Mammary epithelial cell (primary cell): ENCODE data around the gene RRP1.

ENCODE experiments used
- EZH2 ChIP-seq: IDR thresholded peaks from 2 replicates; pipeline ENCODE4 v1.6.1; 2012; ENCODE audit warnings: low read length, inconsistent platforms, borderline replicate concordance
- TF ChIP-seq, protein P1 (sequence below), 2 donors: IDR thresholded peaks in 1 of 2; conservative IDR thresholded peaks in 1 of 2; 2 replicates each; pipeline ENCODE4 v1.5.1; 2011 to 2012; ENCODE audit warnings: inconsistent platforms in 2 of 2, low read length in 2 of 2, mild to moderate bottlenecking in 2 of 2, control low read depth in 1 of 2, low read depth in 1 of 2; ENCODE audit not compliant: insufficient read depth in 1 of 2; ENCODE audit errors: extremely low read depth in 1 of 2

DNA sequence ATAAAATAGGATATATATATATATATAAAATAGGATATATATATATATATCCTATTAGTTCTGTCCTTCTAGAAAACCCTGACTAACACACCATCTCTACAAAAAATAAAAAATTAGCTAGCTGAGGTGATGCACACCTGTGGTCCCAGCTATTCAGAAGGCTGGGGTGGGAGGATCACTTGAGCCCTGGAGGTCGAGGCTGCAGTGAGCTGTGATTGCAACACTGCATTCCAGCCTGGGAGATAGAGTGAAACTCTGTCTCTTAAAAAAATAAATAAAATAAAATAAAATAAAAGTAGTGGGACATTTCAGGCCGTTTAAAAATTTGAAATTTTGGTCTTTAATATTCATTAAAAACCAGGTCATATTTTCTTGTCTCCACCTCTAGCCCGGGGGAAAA, 4.2 kb upstream of the RRP1 start:
- TF ChIP-seq, protein P1, sequence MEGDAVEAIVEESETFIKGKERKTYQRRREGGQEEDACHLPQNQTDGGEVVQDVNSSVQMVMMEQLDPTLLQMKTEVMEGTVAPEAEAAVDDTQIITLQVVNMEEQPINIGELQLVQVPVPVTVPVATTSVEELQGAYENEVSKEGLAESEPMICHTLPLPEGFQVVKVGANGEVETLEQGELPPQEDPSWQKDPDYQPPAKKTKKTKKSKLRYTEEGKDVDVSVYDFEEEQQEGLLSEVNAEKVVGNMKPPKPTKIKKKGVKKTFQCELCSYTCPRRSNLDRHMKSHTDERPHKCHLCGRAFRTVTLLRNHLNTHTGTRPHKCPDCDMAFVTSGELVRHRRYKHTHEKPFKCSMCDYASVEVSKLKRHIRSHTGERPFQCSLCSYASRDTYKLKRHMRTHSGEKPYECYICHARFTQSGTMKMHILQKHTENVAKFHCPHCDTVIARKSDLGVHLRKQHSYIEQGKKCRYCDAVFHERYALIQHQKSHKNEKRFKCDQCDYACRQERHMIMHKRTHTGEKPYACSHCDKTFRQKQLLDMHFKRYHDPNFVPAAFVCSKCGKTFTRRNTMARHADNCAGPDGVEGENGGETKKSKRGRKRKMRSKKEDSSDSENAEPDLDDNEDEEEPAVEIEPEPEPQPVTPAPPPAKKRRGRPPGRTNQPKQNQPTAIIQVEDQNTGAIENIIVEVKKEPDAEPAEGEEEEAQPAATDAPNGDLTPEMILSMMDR (conservative IDR thresholded peaks at IDR 0.05 in 1 of 2, IDR thresholded peaks at IDR 0.05 in 1 of 2; ENCODE audit: extremely low read depth in 1 of 2, insufficient read depth in 1 of 2, low read depth in 1 of 2, low read length in 2 of 2) = no peak
- no peak for TF ChIP-seq EZH2
